22Rv1 (cell line): ENCODE results near the gene FTL.

Experiments
- ZFX ChIP-seq: fragments of 450-650 bp; IDR thresholded peaks from 2 replicates; pipeline ENCODE4 v1.6.1; 2017; ENCODE audit warnings: antibody characterized with exemption, borderline replicate concordance
- TF ChIP-seq, protein P1 (sequence below): fragments of 450-650 bp; IDR thresholded peaks from 2 replicates; pipeline ENCODE4 v1.5.1; 2017; ENCODE audit warnings: mild to moderate bottlenecking

DNA sequence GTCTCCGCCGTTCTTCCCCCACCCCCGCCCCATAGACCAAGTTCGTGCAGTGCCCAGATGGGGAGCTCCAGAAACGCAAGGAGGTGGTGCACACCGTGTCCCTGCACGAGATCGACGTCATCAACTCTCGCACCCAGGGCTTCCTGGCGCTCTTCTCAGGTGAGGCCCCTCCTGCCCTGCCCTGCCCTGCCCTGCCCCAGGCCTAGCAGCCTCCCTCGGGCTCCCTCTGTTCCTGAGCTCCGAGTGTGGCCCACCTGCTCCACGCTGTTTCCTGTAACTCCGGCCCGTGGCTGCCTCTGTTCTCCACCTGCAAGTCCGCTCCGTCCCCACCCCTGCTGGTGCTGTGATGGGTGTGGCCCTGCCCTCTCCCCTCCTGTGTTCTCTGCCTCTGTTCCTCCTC is 45.3 kb downstream of the FTL start:
- TF ChIP-seq, protein P1, sequence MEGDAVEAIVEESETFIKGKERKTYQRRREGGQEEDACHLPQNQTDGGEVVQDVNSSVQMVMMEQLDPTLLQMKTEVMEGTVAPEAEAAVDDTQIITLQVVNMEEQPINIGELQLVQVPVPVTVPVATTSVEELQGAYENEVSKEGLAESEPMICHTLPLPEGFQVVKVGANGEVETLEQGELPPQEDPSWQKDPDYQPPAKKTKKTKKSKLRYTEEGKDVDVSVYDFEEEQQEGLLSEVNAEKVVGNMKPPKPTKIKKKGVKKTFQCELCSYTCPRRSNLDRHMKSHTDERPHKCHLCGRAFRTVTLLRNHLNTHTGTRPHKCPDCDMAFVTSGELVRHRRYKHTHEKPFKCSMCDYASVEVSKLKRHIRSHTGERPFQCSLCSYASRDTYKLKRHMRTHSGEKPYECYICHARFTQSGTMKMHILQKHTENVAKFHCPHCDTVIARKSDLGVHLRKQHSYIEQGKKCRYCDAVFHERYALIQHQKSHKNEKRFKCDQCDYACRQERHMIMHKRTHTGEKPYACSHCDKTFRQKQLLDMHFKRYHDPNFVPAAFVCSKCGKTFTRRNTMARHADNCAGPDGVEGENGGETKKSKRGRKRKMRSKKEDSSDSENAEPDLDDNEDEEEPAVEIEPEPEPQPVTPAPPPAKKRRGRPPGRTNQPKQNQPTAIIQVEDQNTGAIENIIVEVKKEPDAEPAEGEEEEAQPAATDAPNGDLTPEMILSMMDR: no peak
- no peak for TF ChIP-seq ZFX
